D721Med (cell line): ENCODE measurements around the gene DPP10.
"Not testable (repeated sequence)": the region's sequence is repeated elsewhere in the genome, so short reads cannot be mapped to it uniquely, and the experiment has no call there.

Experiments used
- DNase-seq: peaks from one replicate; pipeline ENCODE4 v3.0.0; 2011; ENCODE audit warnings: low spot score; ENCODE audit not compliant: insufficient read length
- FAIRE-seq: peaks from 2 replicates; lab custom pipeline; 2011; peaks lifted over from hg19 to GRCh38; lab: Jason Lieb, UNC
- TF ChIP-seq, protein P1 (sequence below): IDR thresholded peaks from 2 replicates; pipeline ENCODE4 v1.5.1; 2012; ENCODE audit warnings: mild to moderate bottlenecking, control low read depth; ENCODE audit not compliant: insufficient read depth; ENCODE audit errors: missing control alignments

The DPP10 gene

GRCh38 chr2:115084446-115084845 lies 642.0 kb downstream of the DPP10 start:
- DNase-seq (no peak), FAIRE-seq (no peak)
- TF ChIP-seq, protein P1, sequence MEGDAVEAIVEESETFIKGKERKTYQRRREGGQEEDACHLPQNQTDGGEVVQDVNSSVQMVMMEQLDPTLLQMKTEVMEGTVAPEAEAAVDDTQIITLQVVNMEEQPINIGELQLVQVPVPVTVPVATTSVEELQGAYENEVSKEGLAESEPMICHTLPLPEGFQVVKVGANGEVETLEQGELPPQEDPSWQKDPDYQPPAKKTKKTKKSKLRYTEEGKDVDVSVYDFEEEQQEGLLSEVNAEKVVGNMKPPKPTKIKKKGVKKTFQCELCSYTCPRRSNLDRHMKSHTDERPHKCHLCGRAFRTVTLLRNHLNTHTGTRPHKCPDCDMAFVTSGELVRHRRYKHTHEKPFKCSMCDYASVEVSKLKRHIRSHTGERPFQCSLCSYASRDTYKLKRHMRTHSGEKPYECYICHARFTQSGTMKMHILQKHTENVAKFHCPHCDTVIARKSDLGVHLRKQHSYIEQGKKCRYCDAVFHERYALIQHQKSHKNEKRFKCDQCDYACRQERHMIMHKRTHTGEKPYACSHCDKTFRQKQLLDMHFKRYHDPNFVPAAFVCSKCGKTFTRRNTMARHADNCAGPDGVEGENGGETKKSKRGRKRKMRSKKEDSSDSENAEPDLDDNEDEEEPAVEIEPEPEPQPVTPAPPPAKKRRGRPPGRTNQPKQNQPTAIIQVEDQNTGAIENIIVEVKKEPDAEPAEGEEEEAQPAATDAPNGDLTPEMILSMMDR, result no peak

DNA sequence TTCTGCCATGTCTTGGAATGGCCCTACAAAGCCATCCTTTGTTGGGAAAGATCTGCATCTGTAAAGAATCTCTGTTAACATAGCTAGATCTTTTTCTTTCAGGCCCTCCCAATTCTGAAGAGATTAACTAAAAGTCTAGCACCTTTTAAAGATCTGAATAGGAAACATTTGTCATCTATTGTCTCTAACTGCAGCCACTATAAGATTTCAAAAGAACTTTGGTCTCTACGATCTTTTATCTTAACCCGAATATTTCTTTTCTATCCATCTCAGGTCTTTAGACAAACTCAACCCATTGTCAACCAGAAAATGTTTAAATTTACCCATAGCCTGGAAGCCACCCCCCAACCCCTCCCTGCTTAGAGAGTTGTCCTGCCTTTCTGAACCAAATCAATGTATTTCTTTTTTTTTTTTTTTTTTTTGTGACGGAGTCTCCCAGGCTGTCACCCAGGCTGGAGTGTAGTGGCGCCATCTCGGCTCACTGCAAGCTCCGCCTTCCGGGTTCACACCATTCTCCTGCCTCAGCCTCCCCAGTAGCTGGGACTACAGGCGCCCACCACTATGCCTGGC lies 643.7 kb downstream of the DPP10 start:
- not testable (repeated sequence) for FAIRE-seq, DNase-seq

GRCh38 chr2:115094441-115094840 lies 652.0 kb downstream of the DPP10 start:
- DNase-seq (no peak), FAIRE-seq (no peak)
- TF ChIP-seq, protein P1, result no peak

GRCh38 chr2:115105966-115106365 lies 663.5 kb downstream of the DPP10 start:
- FAIRE-seq (no peak), DNase-seq (no peak)
- TF ChIP-seq, protein P1, result no peak

DNA sequence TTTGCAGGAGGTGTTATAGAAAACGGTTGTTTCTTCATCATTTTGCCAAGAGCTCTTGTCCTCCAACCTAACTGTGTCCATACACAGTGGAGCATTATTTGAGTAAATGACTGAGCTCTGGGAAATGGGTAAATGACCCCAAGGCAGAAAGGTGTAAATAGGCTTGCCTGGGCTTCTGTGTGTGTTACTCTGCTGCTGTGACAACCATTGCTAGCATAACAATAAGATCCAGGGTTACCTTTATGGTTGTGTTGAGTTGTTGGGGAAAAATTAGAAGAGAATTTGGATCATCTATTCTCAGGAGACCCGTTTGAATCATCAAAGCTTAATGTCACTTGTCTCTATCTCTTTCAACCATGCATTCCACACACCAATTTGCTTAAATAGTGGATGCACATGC lies 672.7 kb downstream of the DPP10 start:
- FAIRE-seq (no peak), DNase-seq (no peak)
- TF ChIP-seq, protein P1, result no peak

GRCh38 chr2:115118306-115118705 lies 675.9 kb downstream of the DPP10 start:
- TF ChIP-seq, protein P1, result no peak
- no peak for FAIRE-seq
- no peak for DNase-seq

DNA sequence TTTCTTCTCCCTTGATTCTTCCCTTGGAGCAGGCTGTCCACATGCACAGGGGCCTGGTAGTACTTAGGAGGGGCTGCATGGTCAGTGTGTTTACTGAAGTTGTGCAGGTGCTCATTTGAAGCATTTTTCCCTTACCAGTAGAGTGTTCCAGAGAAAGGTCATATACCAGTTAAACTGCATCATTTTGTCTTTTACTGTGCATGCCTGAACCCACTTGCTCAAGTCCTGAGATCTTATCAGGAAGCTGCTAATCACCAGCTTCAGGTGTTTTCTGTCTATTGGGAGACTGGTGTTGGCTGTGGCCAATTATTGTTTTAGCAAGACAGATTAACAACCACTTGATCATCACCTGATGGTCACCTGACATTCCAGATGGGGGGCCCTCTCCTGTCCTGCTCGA lies 676.6 kb downstream of the DPP10 start:
- no peak for FAIRE-seq
- DNase-seq, result no peak
- TF ChIP-seq, protein P1, result no peak

GRCh38 chr2:115122701-115123100 lies 680.3 kb downstream of the DPP10 start:
- DNase-seq, result no peak
- no peak for FAIRE-seq
- TF ChIP-seq, protein P1, result no peak
